Keratinocyte (primary cell): ENCODE data around the gene TRPM2. TPM values are rescaled to one million over a fixed set of nuclear protein-coding genes. Genes with fewer than 3 reads are reported as not detected.

Experiments used
- DNase-seq: peaks from one replicate; pipeline ENCODE4 v3.0.0-alpha.2; 2011; ENCODE audit warnings: low read depth, missing footprints, low spot score
- FAIRE-seq: peaks from 2 replicates; lab custom pipeline; 2011; peaks lifted over from hg19 to GRCh38; lab: Jason Lieb, UNC
- H2AFZ ChIP-seq: 2 replicates; pipeline ENCODE4 v1.6.0; 2012; ENCODE audit warnings: low read length, control low read depth, inconsistent platforms; ENCODE audit not compliant: control insufficient read depth
- H3K27ac ChIP-seq: 2 replicates; pipeline ENCODE4 v1.5.1; 2011; ENCODE audit warnings: low read length; ENCODE audit not compliant: control insufficient read depth, insufficient read depth
- H3K27me3 ChIP-seq: 3 replicates; pipeline ENCODE4 v1.6.0; 2011; ENCODE audit warnings: low read length; ENCODE audit not compliant: control insufficient read depth, insufficient read depth; ENCODE audit errors: extremely low read depth
- H3K36me3 ChIP-seq, 2 experiments: 2 replicates in 1 of 2; 3 replicates in 1 of 2; pipeline ENCODE4 v1.5.1; 2011; ENCODE audit warnings: low read length in 2 of 2, mild to moderate bottlenecking in 1 of 2; ENCODE audit not compliant: control insufficient read depth in 2 of 2, insufficient read depth in 2 of 2; ENCODE audit errors: extremely low read depth in 1 of 2
- H3K4me1 ChIP-seq: 3 replicates; pipeline ENCODE4 v1.5.1; 2011; ENCODE audit warnings: low read length; ENCODE audit not compliant: control insufficient read depth, insufficient read depth; ENCODE audit errors: extremely low read depth
- H3K4me2 ChIP-seq: 3 replicates; pipeline ENCODE4 v1.6.0; 2011; ENCODE audit warnings: low read depth, low read length; ENCODE audit not compliant: control insufficient read depth, insufficient read depth; ENCODE audit errors: extremely low read depth
- H3K4me3 ChIP-seq, 3 experiments: fragments of 200-600 bp in 1 of 3; sonication (generic) in 1 of 3; 2 replicates in 2 of 3; 3 replicates in 1 of 3; pipeline ENCODE4 v1.5.1; 2011 to 2016; ENCODE audit warnings: low read length in 3 of 3, mild to moderate bottlenecking in 3 of 3, control low read depth in 2 of 3, inconsistent platforms in 1 of 3, low read depth in 1 of 3, mixed read lengths in 1 of 3, mixed run types in 1 of 3, moderate library complexity in 1 of 3; ENCODE audit not compliant: control insufficient read depth in 2 of 3, insufficient read depth in 2 of 3; ENCODE audit errors: extremely low read depth in 1 of 3
- H3K79me2 ChIP-seq: 2 replicates; pipeline ENCODE4 v1.6.0; 2012; ENCODE audit warnings: low read length; ENCODE audit not compliant: control insufficient read depth, insufficient read depth
- H3K9ac ChIP-seq: 3 replicates; pipeline ENCODE4 v1.6.0; 2011; ENCODE audit warnings: low read length; ENCODE audit not compliant: control insufficient read depth, insufficient read depth; ENCODE audit errors: extremely low read depth
- H3K9me1 ChIP-seq: 3 replicates; pipeline ENCODE4 v1.6.0; 2011; ENCODE audit warnings: low read length; ENCODE audit not compliant: control insufficient read depth, insufficient read depth; ENCODE audit errors: extremely low read depth
- H3K9me3 ChIP-seq: 2 replicates; pipeline ENCODE4 v1.5.1; 2012; ENCODE audit warnings: low read depth, low read length; ENCODE audit not compliant: control insufficient read depth
- H4K20me1 ChIP-seq: 3 replicates; pipeline ENCODE4 v1.6.0; 2011; ENCODE audit warnings: low read length; ENCODE audit not compliant: control insufficient read depth, insufficient read depth; ENCODE audit errors: extremely low read depth
- EZH2 ChIP-seq: IDR thresholded peaks from one replicate; pipeline ENCODE4 v1.6.1; 2012; ENCODE audit warnings: inconsistent platforms, mild to moderate bottlenecking, low read length, moderate library complexity
- dilution Hi-C: fragments of 300-500 bp; cut with MboI; formaldehyde crosslinking; loops from one replicate; pipeline ENCODE4 v1.7.0; 2020; ENCODE audit warnings: low sequenced_read_pairs; ENCODE audit not compliant: extremely low pct_ligation_motif_present
- polyA plus RNA-seq, 5 experiments: library from polyadenylated mRNA; depleted of rRNA in 3 of 5; stranded (reverse) in 3 of 5; stranded (forward) in 1 of 5; unstranded in 1 of 5; fragments of >200 nt; gene quantifications; 1 replicate in 1 of 5; 2 replicates in 3 of 5; 3 replicates in 1 of 5; pipeline versions ENCODE4 v1.2.1 to v1.2.3, GENCODE V29; 2011 to 2012; ENCODE audit warnings: missing spikeins in 2 of 5, low read depth in 1 of 5, low replicate concordance in 1 of 5
- TF ChIP-seq, protein P1 (sequence below), 3 experiments: IDR thresholded peaks in 1 of 3; conservative IDR thresholded peaks in 1 of 3; optimal IDR thresholded peaks in 1 of 3; 2 replicates in 2 of 3; 3 replicates in 1 of 3; pipeline versions ENCODE3 to v1.5.1; 2011; ENCODE audit warnings: low read length in 3 of 3, mild to moderate bottlenecking in 3 of 3, moderate library complexity in 2 of 3, control low read depth in 1 of 3, inconsistent platforms in 1 of 3; ENCODE audit not compliant: insufficient read depth in 2 of 3; ENCODE audit errors: extremely low read depth in 1 of 3

The TRPM2 gene
- polyA plus RNA-seq, 1 donor (not counting 4 experiments of a cell fraction or from before 2014, with no cell fraction given): 0.31 TPM

DNA sequence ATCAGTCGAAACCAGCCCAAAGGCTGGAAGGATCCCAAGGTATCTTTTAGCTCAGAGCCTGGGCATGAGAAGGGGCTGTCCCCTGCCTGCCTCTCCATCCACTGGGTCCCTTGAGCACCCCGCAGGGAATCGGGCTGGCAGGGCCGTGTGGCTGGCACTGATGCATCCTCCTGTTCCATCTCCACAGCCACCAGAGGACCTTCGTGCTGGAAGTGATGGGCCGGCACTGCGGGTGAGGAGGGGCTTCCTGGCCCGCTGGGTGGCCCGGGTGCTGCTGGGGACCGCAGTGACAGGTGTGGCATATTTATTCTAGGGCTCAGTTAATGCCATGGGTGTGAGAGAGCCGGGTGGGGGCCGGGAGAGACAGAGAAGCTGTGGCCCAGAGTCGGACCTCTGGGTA, 40.0 kb upstream of the TRPM2 start:
- Histone ChIP-seq H3K79me2 (no peaks in the 10 kb centered on the region), H3K36me3 (peaks cover 6 to 36% of the 10 kb centered on the region in 2 experiments), H4K20me1 (no peaks in the 10 kb centered on the region), H3K27me3 (no peaks in the 10 kb centered on the region), H3K4me1 (peaks cover 3% of the 10 kb centered on the region), H3K9me3 (no peaks in the 10 kb centered on the region), H3K4me3 (no peak overlapping the region), H3K4me2 (no peak overlapping the region), H3K9me1 (no peaks in the 10 kb centered on the region), H2AFZ (no peak overlapping the region), H3K27ac (no peak overlapping the region), H3K9ac (no peak overlapping the region)
- no peak for FAIRE-seq
- TF ChIP-seq, protein P1, sequence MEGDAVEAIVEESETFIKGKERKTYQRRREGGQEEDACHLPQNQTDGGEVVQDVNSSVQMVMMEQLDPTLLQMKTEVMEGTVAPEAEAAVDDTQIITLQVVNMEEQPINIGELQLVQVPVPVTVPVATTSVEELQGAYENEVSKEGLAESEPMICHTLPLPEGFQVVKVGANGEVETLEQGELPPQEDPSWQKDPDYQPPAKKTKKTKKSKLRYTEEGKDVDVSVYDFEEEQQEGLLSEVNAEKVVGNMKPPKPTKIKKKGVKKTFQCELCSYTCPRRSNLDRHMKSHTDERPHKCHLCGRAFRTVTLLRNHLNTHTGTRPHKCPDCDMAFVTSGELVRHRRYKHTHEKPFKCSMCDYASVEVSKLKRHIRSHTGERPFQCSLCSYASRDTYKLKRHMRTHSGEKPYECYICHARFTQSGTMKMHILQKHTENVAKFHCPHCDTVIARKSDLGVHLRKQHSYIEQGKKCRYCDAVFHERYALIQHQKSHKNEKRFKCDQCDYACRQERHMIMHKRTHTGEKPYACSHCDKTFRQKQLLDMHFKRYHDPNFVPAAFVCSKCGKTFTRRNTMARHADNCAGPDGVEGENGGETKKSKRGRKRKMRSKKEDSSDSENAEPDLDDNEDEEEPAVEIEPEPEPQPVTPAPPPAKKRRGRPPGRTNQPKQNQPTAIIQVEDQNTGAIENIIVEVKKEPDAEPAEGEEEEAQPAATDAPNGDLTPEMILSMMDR (optimal IDR thresholded peaks at IDR 0.05 in 1 of 3, IDR thresholded peaks at IDR 0.05 in 1 of 3, conservative IDR thresholded peaks at IDR 0.05 in 1 of 3; ENCODE audit: extremely low read depth in 1 of 3, insufficient read depth in 2 of 3, low read length in 3 of 3): no peak
- no peak for TF ChIP-seq EZH2
- no peak for DNase-seq
- dilution Hi-C loops: no loop called here

GRCh38 chr21:44314128-44314527, 39.3 kb upstream of the TRPM2 start:
- TF ChIP-seq, protein P1 (optimal IDR thresholded peaks at IDR 0.05 in 1 of 3, IDR thresholded peaks at IDR 0.05 in 1 of 3, conservative IDR thresholded peaks at IDR 0.05 in 1 of 3; ENCODE audit: extremely low read depth in 1 of 3, insufficient read depth in 2 of 3, low read length in 3 of 3): no peak
- TF ChIP-seq EZH2: no peak
- Histone ChIP-seq H3K4me3 (no peak overlapping the region), H3K79me2 (no peaks in the 10 kb centered on the region), H3K4me1 (peaks cover 3% of the 10 kb centered on the region), H3K9ac (no peak overlapping the region), H3K27me3 (no peaks in the 10 kb centered on the region), H3K36me3 (peaks cover 6 to 36% of the 10 kb centered on the region in 2 experiments), H3K4me2 (no peak overlapping the region), H3K9me3 (no peaks in the 10 kb centered on the region), H4K20me1 (no peaks in the 10 kb centered on the region), H3K27ac (no peak overlapping the region), H3K9me1 (no peaks in the 10 kb centered on the region), H2AFZ (no peak overlapping the region)
- DNase-seq (no peak), FAIRE-seq (no peak)
- dilution Hi-C loops: no loop called here
